Frontal cortex (tissue), 4 donors: Measurements from ENCODE around the gene RSKR. TPM values are rescaled to one million over a fixed set of nuclear protein-coding genes. Genes with fewer than 3 reads are reported as not detected.
"Not testable (repeated sequence)": the region's sequence is repeated elsewhere in the genome, so short reads cannot be mapped to it uniquely, and the experiment has no call there.

Experiments used
- DNase-seq, 2 donors: peaks; one replicate each; pipeline ENCODE4 v3.0.0; 2012; ENCODE audit warnings: low spot score in 2 of 2
- FAIRE-seq: peaks from 2 replicates; lab custom pipeline; 2012; peaks lifted over from hg19 to GRCh38; lab: Jason Lieb, UNC
- total RNA-seq: library from RNA; depleted of rRNA; stranded (reverse); fragments of >200 nt; gene quantifications from one replicate; pipeline ENCODE4 v1.2.3, GENCODE V29; 2014
- donor health status: control.
- donor health status: control.
- donor health status: control.

Gene RSKR
- total RNA-seq, 1 donor from 2014 or later = 11.8 TPM

DNA sequence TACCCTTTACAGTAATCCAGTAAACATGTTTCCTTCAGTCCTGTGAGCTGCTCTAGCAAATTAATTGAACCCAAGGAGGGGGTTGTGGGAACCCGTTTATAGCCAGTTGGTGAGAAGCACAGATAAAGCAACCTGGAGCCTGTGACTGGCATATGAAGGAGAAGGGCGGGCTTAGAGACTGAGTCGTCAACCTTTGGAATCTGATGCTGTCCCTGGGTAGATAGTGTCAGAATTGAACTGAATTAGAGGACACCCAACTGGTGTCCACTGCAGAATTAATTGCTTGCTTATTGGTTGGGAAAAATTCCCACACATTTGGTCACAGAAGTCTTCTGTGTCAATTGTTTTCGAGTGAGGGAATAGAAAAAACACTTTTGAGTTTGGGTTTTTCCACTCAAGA, 12.8 kb upstream of the RSKR start:
- FAIRE-seq (no peak), DNase-seq (no peak)

DNA sequence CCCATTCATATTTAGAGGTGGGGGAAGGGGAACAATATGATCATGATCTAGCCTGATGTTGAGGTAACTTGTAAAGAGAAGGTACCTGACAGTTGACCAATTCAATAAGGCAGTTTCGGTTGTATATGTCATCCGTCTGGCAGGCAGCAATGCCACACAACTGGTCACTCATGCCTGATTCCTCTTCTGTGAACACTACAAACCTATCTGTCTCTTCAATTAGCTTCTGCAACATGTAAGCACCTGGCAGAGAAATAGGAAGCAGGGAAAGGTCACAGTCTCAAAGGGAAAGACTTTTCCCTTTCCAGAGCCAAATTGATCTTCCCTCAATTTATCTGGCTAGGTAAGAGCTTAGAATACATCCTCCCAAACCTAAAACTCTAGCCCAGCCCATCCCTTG, 10.2 kb upstream of the RSKR start:
- no peak for FAIRE-seq
- no peak for DNase-seq

DNA sequence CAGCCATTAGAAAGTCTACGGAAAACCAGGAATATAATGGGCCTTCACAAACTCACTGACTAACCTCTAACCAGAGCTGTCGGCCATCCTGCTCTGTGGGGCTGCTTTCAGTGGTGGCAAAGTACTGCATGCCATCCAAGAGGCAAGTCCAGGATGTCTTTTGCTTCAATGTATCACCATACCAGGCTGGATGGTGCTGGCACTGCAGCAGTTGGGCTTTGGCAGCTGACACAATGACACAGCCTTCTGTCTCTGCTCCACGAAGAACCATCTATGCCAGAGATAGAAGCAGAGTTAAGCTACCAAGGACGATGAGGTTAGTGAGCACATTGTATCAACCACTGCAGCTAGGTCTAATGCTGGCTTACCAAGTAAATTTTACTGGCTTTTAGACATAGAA, 9.7 kb upstream of the RSKR start:
- FAIRE-seq = no peak

DNA sequence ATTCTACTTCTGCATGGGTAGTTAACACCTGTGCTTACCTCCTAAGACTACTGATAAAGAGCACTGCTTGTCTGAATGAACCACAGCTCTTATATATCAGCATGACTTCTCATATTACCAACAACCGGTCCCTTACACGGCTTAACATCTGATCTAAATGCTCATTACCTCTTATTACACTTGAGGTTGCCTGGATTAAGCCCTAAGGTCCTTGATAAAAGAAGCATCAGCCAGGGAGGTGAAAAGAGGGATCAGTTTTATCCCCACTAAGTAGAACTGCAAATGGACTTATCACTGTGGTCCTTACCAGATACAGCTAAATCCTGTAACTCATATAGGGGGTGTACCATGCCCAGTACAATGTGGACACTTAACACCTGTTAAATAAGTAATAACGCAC, 8.2 kb upstream of the RSKR start:
- no peak for FAIRE-seq
- no peak for DNase-seq

More for the DNA sequence above, 9.7 kb upstream of the RSKR start:
- DNase-seq = no peak

DNA sequence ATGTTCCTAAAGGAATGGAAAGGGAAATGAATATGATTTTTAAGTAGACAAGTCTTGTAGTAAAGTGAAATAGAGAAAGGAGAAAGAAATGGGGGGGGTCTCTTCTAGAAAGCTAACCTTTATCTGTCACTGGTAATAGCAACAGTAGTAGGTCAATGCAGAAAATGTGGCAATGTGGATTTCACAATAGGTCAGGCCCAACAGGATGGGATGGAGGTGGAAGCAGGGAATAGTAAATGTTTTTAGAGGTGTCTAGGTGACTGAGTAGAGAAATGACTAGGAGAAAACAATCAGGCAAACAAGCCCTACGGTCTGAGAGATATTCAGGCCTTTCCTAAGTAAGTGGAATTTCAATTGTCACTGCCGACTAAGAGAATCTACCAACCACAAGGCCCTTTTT, 6.0 kb upstream of the RSKR start:
- no peak for DNase-seq
- FAIRE-seq = no peak

DNA sequence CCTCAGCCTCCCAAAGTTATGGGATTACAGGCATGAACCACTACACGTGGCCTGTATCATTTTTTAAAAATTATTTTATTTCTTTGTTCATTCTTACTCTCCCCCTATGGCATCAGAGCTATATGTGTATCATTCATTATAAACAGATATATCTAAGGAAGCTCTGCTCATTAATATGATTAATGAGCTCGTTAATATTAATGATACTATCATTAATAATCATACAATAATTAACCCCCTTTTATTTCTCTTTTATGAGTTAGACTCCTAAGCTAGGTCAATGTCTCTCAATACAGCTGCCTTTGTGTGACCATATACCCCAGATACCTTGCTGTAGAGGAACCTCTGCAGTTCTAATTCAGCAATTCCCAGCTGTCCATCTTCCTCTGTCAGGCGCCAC, 4.5 kb upstream of the RSKR start:
- FAIRE-seq = no peak

DNA sequence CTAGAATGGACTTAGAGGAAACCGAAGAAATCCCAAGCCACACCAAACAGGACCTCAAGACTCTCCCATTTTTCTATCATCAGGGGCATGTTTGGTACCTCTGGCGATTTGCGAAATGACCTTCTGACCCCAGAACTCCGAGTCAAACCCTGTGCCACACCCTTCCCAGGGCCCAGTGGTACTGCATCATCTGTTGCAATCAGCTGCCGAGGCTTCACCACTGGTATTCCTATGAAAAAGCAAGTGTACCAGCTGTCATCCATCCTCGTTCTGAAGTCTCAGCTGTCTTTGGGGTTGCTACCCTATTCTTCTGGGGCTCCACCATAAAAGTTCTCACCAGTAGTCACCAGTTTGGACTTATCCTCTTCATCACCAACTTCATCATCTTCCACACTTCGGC, 2.3 kb upstream of the RSKR start:
- DNase-seq (no peak), FAIRE-seq (no peak)

More for the DNA sequence above, 4.5 kb upstream of the RSKR start:
- DNase-seq = no peak

DNA sequence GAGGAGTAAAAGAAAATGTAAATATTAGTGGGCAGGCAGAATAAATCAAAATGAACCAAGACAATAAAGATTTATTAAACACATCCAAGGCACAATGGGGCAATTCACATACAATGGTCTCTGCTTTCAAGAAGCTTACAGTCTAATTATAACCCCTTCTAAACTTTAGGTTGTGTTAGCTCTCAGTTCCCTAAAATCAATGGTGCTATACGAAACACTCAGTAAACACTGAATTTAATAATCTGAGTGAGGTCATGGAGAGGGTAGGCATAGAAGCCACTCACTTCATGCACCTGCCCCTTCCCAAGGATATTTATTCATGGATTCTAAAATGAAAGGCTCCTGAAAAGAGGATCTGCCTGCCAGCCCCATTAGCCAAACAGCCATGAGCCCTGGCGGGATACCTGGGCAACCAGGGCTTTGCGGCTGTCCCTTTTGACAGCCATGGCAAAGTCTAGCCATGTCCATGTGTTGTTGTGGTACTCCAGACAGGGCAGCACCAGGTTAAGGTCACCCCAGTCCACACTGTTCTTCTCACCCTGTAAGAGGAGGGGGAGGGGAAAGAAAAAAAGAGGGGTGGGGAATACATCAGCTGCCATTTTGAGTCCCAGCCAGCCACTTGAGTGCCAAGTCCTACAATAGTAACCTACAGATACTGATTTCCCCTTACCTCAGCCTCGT, 1.4 kb upstream of the RSKR start:
- DNase-seq = no peak
- no peak for FAIRE-seq

DNA sequence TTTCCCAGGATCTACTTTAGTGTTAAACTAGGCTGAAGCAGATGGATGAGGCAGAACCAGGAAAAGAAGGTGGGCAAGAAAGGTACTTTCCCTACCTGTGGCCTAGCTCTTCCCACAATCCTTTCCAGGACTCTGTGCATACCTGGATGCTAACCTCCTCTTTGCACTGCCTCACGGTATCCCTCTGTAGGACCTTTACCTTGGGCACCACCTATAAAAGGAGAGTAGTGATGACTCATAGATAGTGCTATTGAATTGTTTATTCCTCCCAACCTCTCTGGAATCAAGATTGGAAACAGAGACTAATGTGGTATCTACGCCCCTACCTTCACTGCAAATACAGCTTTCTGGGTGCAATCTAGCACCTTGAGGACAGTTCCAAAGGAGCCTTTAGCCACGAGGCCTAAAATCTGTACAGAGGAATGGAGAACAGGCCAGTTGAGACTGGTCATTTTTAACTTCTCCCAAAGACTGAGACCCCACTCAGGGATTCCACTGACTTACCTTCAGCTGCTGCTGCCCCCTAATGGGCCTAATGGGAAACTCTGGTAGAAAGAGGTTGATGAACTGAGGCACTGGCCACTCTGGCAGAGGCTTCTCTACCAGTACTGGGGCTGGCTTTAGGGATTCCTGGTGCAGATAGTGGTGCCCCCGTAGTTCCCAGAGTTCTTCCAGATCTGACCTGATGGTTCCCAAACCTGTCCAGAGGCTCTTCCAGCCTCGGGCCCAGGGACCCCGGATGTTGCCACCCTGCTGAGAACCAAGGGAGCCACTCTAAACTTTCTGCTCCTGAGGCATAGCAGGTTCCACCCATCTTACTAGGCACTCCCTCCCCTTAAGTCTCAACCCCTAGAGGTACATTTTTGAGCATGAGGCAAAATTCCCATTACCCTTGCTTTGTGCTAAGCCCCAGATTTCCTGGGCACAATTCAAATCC, 781 bp downstream of the RSKR start:
- DNase-seq (peak; percentile 35 to 45), FAIRE-seq (no peak)

DNA sequence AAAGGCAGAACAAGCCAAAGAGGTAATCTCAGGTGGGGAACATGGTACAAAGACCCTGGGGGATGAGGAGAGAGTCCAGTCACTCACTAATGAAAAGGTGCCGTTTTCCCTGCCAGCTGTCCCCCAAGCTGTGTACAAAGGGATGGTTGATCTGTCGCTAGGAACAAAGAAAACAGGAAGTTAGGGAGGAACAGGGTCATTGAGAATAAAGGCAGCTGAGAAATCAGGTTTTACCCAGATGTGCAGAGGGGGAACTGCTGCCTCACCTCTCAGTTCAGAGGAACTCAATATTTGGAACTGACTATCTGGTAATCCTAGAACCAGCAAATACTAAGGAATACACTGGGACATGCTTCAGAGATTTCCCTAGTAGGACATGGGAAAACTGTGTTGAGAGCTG, 1.5 kb downstream of the RSKR start:
- FAIRE-seq (no peak), DNase-seq (no peak)

DNA sequence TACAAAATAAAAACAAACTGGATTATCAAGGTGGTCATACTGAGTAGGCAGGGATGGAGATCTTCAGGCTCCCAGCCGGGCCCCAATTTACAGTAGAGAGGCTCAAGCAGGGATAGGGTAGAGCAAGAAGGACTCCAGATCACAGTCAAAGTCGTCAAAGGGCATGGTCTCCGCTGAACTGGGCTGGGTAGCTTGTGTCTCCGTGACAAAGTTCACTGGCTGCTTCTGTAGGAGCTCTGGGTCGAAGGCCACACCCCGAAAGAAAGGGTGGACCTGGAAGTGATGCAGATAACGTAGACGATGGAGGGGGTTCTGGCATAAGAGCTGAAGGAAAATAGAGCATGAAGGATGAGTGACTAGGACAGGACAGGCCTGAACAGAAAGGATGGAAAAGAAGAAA, 3.6 kb downstream of the RSKR start:
- FAIRE-seq = no peak
- no peak for DNase-seq

DNA sequence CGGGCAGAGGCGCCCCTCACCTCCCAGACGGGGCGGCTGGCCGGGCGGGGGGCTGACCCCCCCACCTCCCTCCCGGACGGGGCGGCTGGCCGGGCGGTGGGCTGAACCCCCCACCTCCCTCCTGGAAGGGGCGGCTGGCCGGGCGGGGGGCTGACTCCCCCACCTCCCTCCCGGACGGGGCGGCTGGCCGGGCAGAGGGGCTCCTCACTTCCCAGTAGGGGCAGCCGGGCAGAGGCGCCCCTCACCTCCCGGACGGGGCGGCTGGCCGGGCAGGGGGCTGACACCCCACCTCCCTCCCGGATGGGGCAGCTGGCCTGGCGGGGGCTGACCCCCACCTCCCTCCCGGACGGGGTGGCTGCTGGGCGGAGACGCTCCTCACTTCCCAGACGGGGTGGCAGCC, 10.0 kb downstream of the RSKR start:
- FAIRE-seq, DNase-seq: not testable (repeated sequence)

DNA sequence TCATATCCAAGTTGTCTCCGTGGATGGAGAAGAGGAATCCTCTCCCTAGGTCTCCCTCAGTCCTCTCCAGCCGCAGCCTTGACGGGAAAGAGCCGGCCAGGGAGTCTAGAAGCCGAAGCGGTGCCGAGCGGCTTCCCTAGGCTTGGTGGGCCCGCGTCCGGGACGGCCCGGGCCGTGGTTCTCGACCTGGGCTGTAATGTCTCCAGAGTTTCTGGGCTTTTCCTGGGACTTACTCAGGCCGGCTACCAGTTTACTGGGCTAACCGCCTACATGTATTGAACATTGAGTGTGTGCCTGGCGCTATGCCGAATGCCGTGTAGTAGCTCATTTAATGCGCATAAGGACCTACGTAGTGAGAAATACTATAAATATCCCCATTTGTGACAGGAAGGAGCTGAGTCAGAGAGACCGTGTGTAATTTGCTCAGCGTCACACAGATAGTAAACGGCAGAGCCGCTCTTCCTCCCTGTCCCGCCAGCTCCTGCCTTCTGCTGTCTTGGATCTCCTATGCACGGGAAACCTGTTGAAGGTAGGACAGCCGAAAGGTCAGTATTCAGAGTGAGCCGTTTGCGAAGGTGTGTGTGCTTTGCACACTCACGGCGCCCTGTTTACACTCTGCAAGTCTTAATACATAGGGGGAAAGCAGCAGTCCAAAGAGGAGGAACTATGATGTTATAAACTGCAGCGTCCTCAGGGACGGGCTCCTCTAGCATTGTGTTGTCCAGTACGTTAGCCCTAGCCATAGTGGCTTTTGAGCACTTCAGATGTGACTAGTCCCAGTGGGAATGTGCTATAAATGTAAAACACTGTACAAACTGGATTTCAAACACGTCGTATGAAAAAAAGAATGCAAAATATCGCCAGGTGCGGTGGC, 14.4 kb downstream of the RSKR start:
- DNase-seq (peak; percentile 47 to 74), FAIRE-seq (no peak)

DNA sequence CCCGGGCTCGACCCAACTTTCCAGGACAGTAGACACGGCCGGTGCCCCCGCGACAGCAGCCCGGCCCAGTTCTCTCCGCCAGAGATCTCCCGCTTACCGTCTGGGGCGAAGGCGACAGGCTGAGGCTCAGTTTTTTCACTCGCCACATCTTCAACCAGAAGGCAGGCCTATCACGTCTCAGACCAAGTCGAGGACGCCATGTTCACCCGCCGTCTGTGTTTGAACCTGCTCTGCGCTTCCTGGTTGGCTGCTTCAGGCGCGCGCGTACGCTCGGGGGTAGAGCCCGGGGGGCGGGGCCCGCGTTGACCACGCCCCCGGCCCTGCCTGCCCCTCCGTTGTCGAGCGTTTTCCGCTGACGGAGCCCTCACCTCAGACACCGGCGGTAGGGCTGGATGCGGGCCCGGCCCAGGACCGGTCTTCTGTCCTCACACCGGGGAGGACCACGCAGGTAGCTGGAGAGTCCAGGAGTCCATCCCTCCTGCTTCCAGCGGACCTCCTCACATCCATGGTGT, 15.1 kb downstream of the RSKR start, which contains the start of gene SPAG5:
TSS of gene SPAG5 (minus strand) at position 227 of the 512 bp plus-strand sequence. CDS start at position 148, 79 bp downstream.
- FAIRE-seq (no peak), DNase-seq (peak; percentile 83 to 97)

DNA sequence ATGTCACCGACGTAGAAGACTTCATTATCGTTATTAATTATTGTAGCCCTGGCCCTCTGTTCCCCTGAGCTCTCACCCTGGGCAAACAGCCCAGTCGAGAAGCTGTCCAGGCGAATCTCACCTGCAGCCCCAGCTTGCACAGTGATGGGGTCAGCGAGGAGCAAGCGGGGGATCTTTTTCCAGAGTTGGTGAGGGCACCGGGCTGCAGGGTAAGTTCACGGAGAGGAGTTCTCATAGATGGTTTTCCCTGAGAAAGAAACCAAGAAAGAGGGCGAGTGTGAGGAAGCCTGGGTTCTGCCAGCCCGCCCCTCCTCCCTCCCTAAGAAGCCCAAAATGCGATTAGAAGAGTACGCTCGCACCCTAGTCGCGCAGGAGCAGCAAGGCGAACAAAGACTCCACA, 15.6 kb downstream of the RSKR start:
- no peak for FAIRE-seq
- no peak for DNase-seq

DNA sequence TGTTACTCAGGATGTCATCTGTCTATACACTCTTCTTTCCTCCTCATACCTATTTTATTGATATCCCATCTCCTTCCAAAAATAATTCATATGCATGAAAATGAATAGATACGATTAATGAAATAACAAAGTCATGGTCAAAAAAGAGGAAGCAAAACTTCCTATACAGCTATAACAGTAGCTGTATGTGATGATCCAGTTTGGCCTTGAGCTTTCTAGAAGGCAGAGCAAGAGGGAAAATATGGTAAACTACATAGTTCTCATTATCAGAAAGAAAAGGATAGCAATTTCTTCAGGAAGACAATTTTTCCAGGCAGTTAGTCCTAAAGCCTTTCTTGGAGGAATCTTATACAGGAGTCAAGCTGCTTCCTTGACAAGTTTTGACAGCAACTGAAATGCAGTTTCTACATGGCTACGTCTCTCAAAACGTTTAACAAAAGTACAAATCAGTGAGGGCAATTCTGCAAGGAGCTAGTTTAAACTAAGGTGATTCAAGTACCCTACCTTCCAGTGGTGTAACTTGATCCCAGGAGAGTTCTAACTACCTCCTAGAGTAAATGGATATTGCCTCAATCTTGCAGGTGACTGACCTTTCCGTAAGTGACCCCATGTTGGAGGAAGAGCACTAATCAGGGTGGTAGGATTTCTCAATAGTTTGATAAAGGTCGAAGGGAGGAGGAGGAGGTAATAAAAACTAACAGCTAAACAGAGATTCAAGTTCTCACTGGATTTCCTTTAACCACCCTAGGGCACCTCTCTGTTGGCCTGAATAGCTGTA, 16.2 kb downstream of the RSKR start:
- no peak for FAIRE-seq
- DNase-seq = no peak

DNA sequence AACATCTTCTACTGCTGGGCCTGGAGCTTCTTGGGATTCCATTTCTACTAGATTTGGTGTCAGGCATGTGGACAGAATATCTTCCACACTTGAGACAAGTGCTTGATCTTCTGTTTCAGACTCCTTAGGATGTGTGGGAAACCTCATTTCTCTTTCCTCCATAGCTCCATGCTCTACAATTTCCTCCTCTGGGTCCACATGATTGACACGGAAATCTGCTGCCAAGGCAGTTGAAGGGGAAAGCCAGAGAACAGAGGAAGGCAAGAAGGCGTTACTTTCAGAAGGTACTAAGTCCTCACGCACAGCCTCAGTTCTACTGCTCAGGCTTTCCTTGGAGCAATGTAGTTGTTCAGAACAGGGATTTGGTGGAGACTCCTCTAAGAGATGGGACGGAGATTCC, 21.7 kb downstream of the RSKR start:
- DNase-seq = no peak
- FAIRE-seq = no peak

DNA sequence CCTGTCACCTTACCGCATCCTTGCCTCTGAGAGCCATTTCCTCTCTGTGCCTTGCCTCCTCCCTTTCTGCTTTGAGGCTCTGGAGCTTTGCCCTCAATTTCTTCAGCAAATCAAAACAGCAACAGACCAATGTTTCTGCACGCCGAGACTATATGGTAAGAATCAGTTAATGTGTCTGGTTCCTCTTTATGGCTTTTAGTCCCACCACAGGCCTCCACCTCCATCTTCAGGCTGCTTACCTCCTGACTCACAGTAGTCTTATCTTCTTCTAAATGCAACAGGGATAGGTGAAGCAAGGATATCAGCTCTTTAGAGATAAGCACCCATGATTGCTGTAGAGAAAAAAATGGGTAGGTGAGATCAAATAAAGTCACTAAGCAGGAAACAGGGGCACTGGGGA, 28.1 kb downstream of the RSKR start:
- DNase-seq (no peak), FAIRE-seq (no peak)

DNA sequence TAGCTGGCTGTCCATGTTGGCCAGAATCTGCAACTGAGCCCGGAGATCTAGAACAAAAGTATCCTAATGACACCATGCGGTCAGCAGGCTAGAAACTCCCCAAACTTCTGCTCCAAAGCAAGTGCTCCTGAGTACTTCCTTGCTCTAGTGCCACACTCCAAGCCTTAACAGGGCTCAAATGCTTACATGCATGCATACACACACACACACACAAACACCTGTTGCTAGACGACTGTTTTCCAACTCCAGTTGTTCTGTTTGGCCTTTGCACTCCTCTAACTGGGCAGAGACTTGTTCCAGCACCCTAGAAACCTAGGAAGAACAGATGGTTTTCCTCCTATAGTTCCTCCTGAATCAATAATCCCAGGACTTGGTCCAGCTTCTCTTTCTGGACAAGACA, 29.6 kb downstream of the RSKR start:
- no peak for DNase-seq
- FAIRE-seq = no peak
